Adrenal gland (tissue), 12 donors: Measurements from ENCODE around the gene CHDH. TPM values are rescaled to one million over a fixed set of nuclear protein-coding genes. Genes with fewer than 3 reads are reported as not detected.

ENCODE experiments used
- DNase-seq, 7 donors: peaks; one replicate each; pipeline ENCODE4 v3.0.0-alpha.2; 2019 to 2020
- H3K27ac ChIP-seq, 5 donors: fragments of 200-600 bp; sonication (generic) in 4 of 5; 1 replicate in 3 of 5; 2 replicates in 2 of 5; pipeline versions ENCODE4 v1.5.1 to v1.8.0; 2016 to 2020; ENCODE audit warnings: mild to moderate bottlenecking in 1 of 5
- H3K27me3 ChIP-seq: fragments of 200-600 bp; 2 replicates; pipeline ENCODE4 v1.8.0; 2021
- H3K36me3 ChIP-seq, 2 donors: fragments of 200-600 bp; replicated peaks in 1 of 2; 1 replicate in 1 of 2; 2 replicates in 1 of 2; pipeline versions ENCODE4 v1.5.1 to v1.8.0; 2018 to 2022
- H3K4me1 ChIP-seq, 2 donors: fragments of 200-600 bp; replicated peaks in 1 of 2; 1 replicate in 1 of 2; 2 replicates in 1 of 2; pipeline versions ENCODE4 v1.5.1 to v1.8.0; 2018 to 2021
- H3K4me3 ChIP-seq, 4 donors: fragments of 200-600 bp; sonication (generic) in 3 of 4; one replicate each; pipeline ENCODE4 v1.5.1; 2016 to 2018
- H3K9me3 ChIP-seq, 3 donors: fragments of 200-600 bp; sonication (generic) in 1 of 3; replicated peaks in 1 of 3; 1 replicate in 2 of 3; 2 replicates in 1 of 3; pipeline versions ENCODE4 v1.5.1 to v1.8.0; 2016 to 2021
- CTCF ChIP-seq, 6 experiments: fragments of 450-650 bp in 4 of 6; fragments of 200-600 bp in 2 of 6; sonication (generic) in 1 of 6; IDR thresholded peaks; 1 replicate in 5 of 6; 2 replicates in 1 of 6; pipeline versions ENCODE4 v1.5.1 to v1.8.0; 2016 to 2021; ENCODE audit warnings: antibody characterized with exemption in 6 of 6, mild to moderate bottlenecking in 2 of 6, moderate library complexity in 1 of 6
- POLR2A ChIP-seq, 2 donors: fragments of 450-650 bp; IDR thresholded peaks; one replicate each; pipeline ENCODE4 v1.6.1; 2017; ENCODE audit warnings: antibody characterized with exemption in 2 of 2, mild to moderate bottlenecking in 2 of 2, moderate library complexity in 1 of 2
- WGBS, 4 donors: extraction: QIAGEN DNeasy Blood & Tissue Kit in 2 of 4; methylation state at CpG; one replicate each; pipeline versions ENCODE4 v1.1.5 to v1.1.7; 2013 to 2017; 5-methylcytosine and 5-hydroxymethylcytosine counted together
- intact Hi-C, 2 donors: fragments of 100-400 bp; cut with DNase I; formaldehyde crosslinking; loops; one replicate each; pipeline versions ENCODE4 v1.14.1 to v1.15.0; 2022 to 2023
- polyA plus RNA-seq, 3 donors: library from polyadenylated mRNA; stranded (reverse); fragments of 200-250 nt in 2 of 3; fragments of 350-450 nt in 1 of 3; fragmentation: Illumina TruSeq in 1 of 3; extraction: RNeasy Lipid Tissue Mini Kit (QIAGEN cat#74804) in 1 of 3; gene quantifications; one replicate each; pipeline ENCODE4 v1.2.3, GENCODE V29; 2013 to 2014
- total RNA-seq, 9 donors: library from RNA; depleted of rRNA in 4 of 9; stranded (reverse); fragments of >200 nt in 4 of 9; fragments of 120-200 nt in 1 of 9; fragmentation: NEBNext Ultra II Directional in 1 of 9; extraction: Animal tissue kit (Norgen Biotek cat#: 25700) in 1 of 9; gene quantifications; one replicate each; pipeline versions ENCODE4 v1.1.0 to v1.2.4, GENCODE V29; 2013 to 2023
- donor health status: healthy with polysubstance abuse.
- donor health status: Bipolar disorder and iron deficiency.
- donor health status: DM: yes; HTN: yes; CAD: no.
- donor health status: DM: no; HTN: no; CAD: no.
- donor health status: DM: no; HTN: no; CAD: no.
- donor health status: DM: yes; HTN: yes; CAD: no.

CHDH gene
- total and polyA plus RNA-seq, 12 donors, result 0.17 to 29.6 (median 5.3) TPM

- no peak for TF ChIP-seq POLR2A (IDR thresholded peaks at IDR 0.05)
- Histone ChIP-seq H3K27ac (no peak overlapping the region), H3K4me3 (peak overlapping the region in 2 of 4 donors; percentile 78 to 87), H3K27me3 (no peaks in the 10 kb centered on the region), H3K4me1 (peaks cover 8 to 11% of the 10 kb centered on the region in 2 donors), H3K36me3 (peaks cover 0 to 58% of the 10 kb centered on the region in 2 donors), H3K9me3 (no peaks in the 10 kb centered on the region)
- WGBS, 4 donors, result 60 to 71% (median 62%) methylated on average over 10 of the region's 10 CpGs
- DNase-seq, result no peak
- intact Hi-C loops, result no loop called here
These were observed 34.5 kb upstream of the CHDH start for GRCh38 chr3:53880396-53881345.

- no peak overlapping the region for H3K4me3 ChIP-seq
- no peaks in the 10 kb centered on the region for H3K4me1 ChIP-seq
- intact Hi-C loops, result no loop called here
- H3K27me3 ChIP-seq, result no peaks in the 10 kb centered on the region
- 92 to 98% (median 94%) methylated on average over 5 of the region's 5 CpGs for WGBS, 4 donors
- H3K36me3 ChIP-seq, result peaks cover 0 to 62% of the 10 kb centered on the region in 2 donors
- TF ChIP-seq CTCF (IDR thresholded peaks at IDR 0.05), result no peak
- TF ChIP-seq POLR2A (IDR thresholded peaks at IDR 0.05), result no peak
- H3K27ac ChIP-seq, result no peak overlapping the region
- H3K9me3 ChIP-seq, result no peaks in the 10 kb centered on the region
- no peak for DNase-seq
These were observed 19.7 kb upstream of the CHDH start for GRCh38 chr3:53865732-53866499.

- no peak for TF ChIP-seq POLR2A (IDR thresholded peaks at IDR 0.05)
- peaks cover 0 to 42% of the 10 kb centered on the region in 2 donors for H3K36me3 ChIP-seq
- no peaks in the 10 kb centered on the region for H3K9me3 ChIP-seq
- H3K4me1 ChIP-seq, result no peaks in the 10 kb centered on the region
- 87 to 98% (median 95%) methylated on average over 1 of the region's 1 CpG for WGBS, 4 donors
- no peak overlapping the region for H3K4me3 ChIP-seq
- H3K27me3 ChIP-seq, result no peaks in the 10 kb centered on the region
- intact Hi-C loops, result no loop called here
- no peak for DNase-seq
- H3K27ac ChIP-seq, result no peak overlapping the region
These were observed 16.9 kb upstream of the CHDH start for GRCh38 chr3:53863145-53863544.

- DNase-seq, result no peak
These were observed 16.0 kb upstream of the CHDH start for GRCh38 chr3:53862241-53862640.

More at GRCh38 chr3:53862241-53862640, 16.0 kb upstream of the CHDH start:
- Histone ChIP-seq H3K4me1 (no peaks in the 10 kb centered on the region), H3K27ac (no peak overlapping the region), H3K36me3 (peaks cover 0 to 38% of the 10 kb centered on the region in 2 donors), H3K9me3 (no peaks in the 10 kb centered on the region), H3K4me3 (no peak overlapping the region), H3K27me3 (no peaks in the 10 kb centered on the region)
- TF ChIP-seq POLR2A (IDR thresholded peaks at IDR 0.05), result no peak
- TF ChIP-seq CTCF (IDR thresholded peaks at IDR 0.05), result no peak
- intact Hi-C loops, result no loop called here
- 91 to 97% (median 94%) methylated on average over 3 of the region's 3 CpGs for WGBS, 4 donors
